Measurements from ENCODE around the gene SPIRE1. TPM values are rescaled to one million over a fixed set of nuclear protein-coding genes. Genes with fewer than 3 reads are reported as not detected.
"Not testable (repeated sequence)": the region's sequence is repeated elsewhere in the genome, so short reads cannot be mapped to it uniquely, and the experiment has no call there.

SPIRE1 gene
- total RNA-seq, 1 donor from 2014 or later = 87.1 TPM

- no peak for DNase-seq (ENCODE audit: low spot score)
- intact Hi-C loops (cut with DNase I) = no loop called here
Observed at GRCh38 chr18:12433829-12434540, 223.9 kb downstream of the SPIRE1 start.

- peak; percentile 71 for DNase-seq (ENCODE audit: low spot score)
- intact Hi-C loops (cut with DNase I) = no loop called here
Observed at GRCh38 chr18:12432881-12433280, 225.0 kb downstream of the SPIRE1 start.

GRCh38 chr18:12432196-12432595 is 225.7 kb downstream of the SPIRE1 start:
- peak; percentile 47 for DNase-seq (ENCODE audit: low spot score)
- intact Hi-C loops (cut with DNase I) = no loop called here

- peak; percentile 15 for DNase-seq (ENCODE audit: low spot score)
- intact Hi-C loops (cut with DNase I) = no loop called here
Observed at GRCh38 chr18:12431561-12431960, 226.3 kb downstream of the SPIRE1 start.

- intact Hi-C loops (cut with DNase I) = no loop called here
- no peak for DNase-seq (ENCODE audit: low spot score)
Observed at GRCh38 chr18:12430137-12430990, 227.5 kb downstream of the SPIRE1 start.

GRCh38 chr18:12429556-12429955 is 228.4 kb downstream of the SPIRE1 start:
- DNase-seq (ENCODE audit: low spot score) = peak; percentile 72
- intact Hi-C loops (cut with DNase I) = no loop called here

- peak; percentile 35 for DNase-seq (ENCODE audit: low spot score)
- intact Hi-C loops (cut with DNase I) = no loop called here
Observed at GRCh38 chr18:12428923-12429322, 229.0 kb downstream of the SPIRE1 start.

- intact Hi-C loops (cut with DNase I) = no loop called here
- DNase-seq (ENCODE audit: low spot score) = peak; percentile 9
Observed at GRCh38 chr18:12426924-12427323, 231.0 kb downstream of the SPIRE1 start.

- intact Hi-C loops (cut with DNase I) = no loop called here
- DNase-seq (ENCODE audit: low spot score) = peak; percentile 14
Observed at GRCh38 chr18:12424252-12424651, 233.7 kb downstream of the SPIRE1 start.

- DNase-seq (ENCODE audit: low spot score) = no peak
- intact Hi-C loops (cut with DNase I) = no loop called here
Observed at GRCh38 chr18:12423820-12424219, 234.1 kb downstream of the SPIRE1 start.

- intact Hi-C loops (cut with DNase I) = no loop called here
- DNase-seq (ENCODE audit: low spot score) = peak; percentile 71
Observed at GRCh38 chr18:12423393-12423792, 234.5 kb downstream of the SPIRE1 start.

- DNase-seq (ENCODE audit: low spot score) = no peak
- intact Hi-C loops (cut with DNase I) = no loop called here
Observed at GRCh38 chr18:12422936-12423335, 235.0 kb downstream of the SPIRE1 start.

- no peak for DNase-seq (ENCODE audit: low spot score)
- intact Hi-C loops (cut with DNase I) = no loop called here
Observed at GRCh38 chr18:12421732-12422131, 236.2 kb downstream of the SPIRE1 start.

GRCh38 chr18:12420821-12421421 is 237.0 kb downstream of the SPIRE1 start:
- no peak for DNase-seq (ENCODE audit: low spot score)
- intact Hi-C loops (cut with DNase I) = no loop called here

GRCh38 chr18:12417687-12418086 is 240.2 kb downstream of the SPIRE1 start:
- DNase-seq (ENCODE audit: low spot score) = no peak
- intact Hi-C loops (cut with DNase I) = no loop called here

- intact Hi-C loops (cut with DNase I) = no loop called here
- no peak for DNase-seq (ENCODE audit: low spot score)
Observed at GRCh38 chr18:12416098-12416729, 241.7 kb downstream of the SPIRE1 start.

GRCh38 chr18:12411456-12411855 is 246.5 kb downstream of the SPIRE1 start:
- intact Hi-C loops (cut with DNase I) = no loop called here
- no peak for DNase-seq (ENCODE audit: low spot score)

GRCh38 chr18:12410747-12411146 is 247.2 kb downstream of the SPIRE1 start:
- DNase-seq (ENCODE audit: low spot score); intact Hi-C loops (cut with DNase I): not testable (repeated sequence)

- intact Hi-C loops (cut with DNase I) = no loop called here
- no peak for DNase-seq (ENCODE audit: low spot score)
Observed at GRCh38 chr18:12410081-12410481, 247.8 kb downstream of the SPIRE1 start.

- no peak for DNase-seq (ENCODE audit: low spot score)
- intact Hi-C loops (cut with DNase I) = no loop called here
Observed at GRCh38 chr18:12409469-12409868, 248.4 kb downstream of the SPIRE1 start.

Data from cardiac septum (tissue), 1 donor.